SH-SY5Y (cell line): ENCODE data around the gene KIZ.

Source experiments
- GATA2 ChIP-seq: IDR thresholded peaks from 2 replicates; pipeline ENCODE4 v1.6.1; 2011; ENCODE audit warnings: mild to moderate bottlenecking, low read depth, low read length
- GATA3 ChIP-seq: IDR thresholded peaks from 2 replicates; pipeline ENCODE4 v1.6.1; 2011; ENCODE audit warnings: low read depth, mild to moderate bottlenecking, low read length, moderate library complexity

- TF ChIP-seq GATA2 = no peak
- no peak for TF ChIP-seq GATA3
These were observed 48.0 kb upstream of the KIZ start for GRCh38 chr20:21077809-21078345.
